GM12878 (cell line): ENCODE data around the gene KIF26A. TPM values are rescaled to one million over a fixed set of nuclear protein-coding genes. Genes with fewer than 3 reads are reported as not detected.

ENCODE experiments used
- ATAC-seq: fragments of 200-7000 bp; cut with Tn5 transposase; 3 replicates; pipeline ENCODE4 v1.9.1; 2020; ENCODE audit warnings: mild to moderate bottlenecking, moderate library complexity
- BruUV-seq: library from RNA; stranded (reverse); fragments of 400-500 nt; replicated peaks from 2 replicates; lab custom pipeline; 2021; lab: Mats Ljungman, UMichigan
- CTCF ChIA-PET: fragments of 300-600 bp; sonication (Branson Sonifier 250); formaldehyde crosslinking; extraction: SDS; loops from one replicate; lab custom pipeline; 2021; ENCODE audit warnings: inconsistent platforms; lab: Yijun Ruan, JAX
- POLR2A ChIA-PET: fragments of 350-600 bp; formaldehyde crosslinking; extraction: SDS; loops from one replicate; lab custom pipeline; 2021; ENCODE audit warnings: inconsistent platforms; lab: Charles Lee
- RAD21 ChIA-PET: fragments of 300-600 bp; sonication (Branson Sonifier 250); formaldehyde crosslinking; loops from one replicate; lab custom pipeline; 2023; ENCODE audit warnings: antibody characterized with exemption; ENCODE audit not compliant: unreplicated experiment; lab: Charles Lee
- SMC1A ChIA-PET: fragments of 300-600 bp; sonication (Branson Sonifier 250); formaldehyde crosslinking; loops from one replicate; lab custom pipeline; 2023; ENCODE audit not compliant: unreplicated experiment, uncharacterized antibody; lab: Charles Lee
- DNase-seq: peaks from one replicate; pipeline ENCODE4 v3.0.0-alpha.2; 2011; ENCODE audit warnings: low read depth, low spot score
- FAIRE-seq: peaks from 3 replicates; lab custom pipeline; 2011; peaks lifted over from hg19 to GRCh38; lab: Jason Lieb, UNC
- H2AFZ ChIP-seq: 2 replicates; pipeline ENCODE4 v1.6.0; 2011; ENCODE audit warnings: low read depth, low read length, control low read depth; ENCODE audit not compliant: control insufficient read depth
- H3K27ac ChIP-seq: 2 replicates; pipeline ENCODE4 v1.5.1; 2011; ENCODE audit warnings: control low read depth; ENCODE audit not compliant: control insufficient read depth, insufficient read depth
- H3K27me3 ChIP-seq, 2 experiments: replicated peaks in 1 of 2; 2 replicates each; pipeline versions ENCODE4 v1.6.0 to v1.6.1; 2011; ENCODE audit warnings: low read length in 1 of 2; ENCODE audit not compliant: control insufficient read depth in 2 of 2, insufficient read depth in 2 of 2
- H3K36me3 ChIP-seq, 2 experiments: 2 replicates each; pipeline ENCODE4 v1.5.1; 2011; ENCODE audit warnings: low read length in 1 of 2; ENCODE audit not compliant: control insufficient read depth in 2 of 2, insufficient read depth in 2 of 2
- H3K4me1 ChIP-seq: 2 replicates; pipeline ENCODE4 v1.6.1; 2011; ENCODE audit warnings: mild to moderate bottlenecking, low read length, moderate library complexity, mixed read lengths; ENCODE audit not compliant: control insufficient read depth, insufficient read depth
- H3K4me2 ChIP-seq: 2 replicates; pipeline ENCODE4 v1.6.0; 2011; ENCODE audit warnings: control low read depth; ENCODE audit not compliant: control insufficient read depth, insufficient read depth
- H3K4me3 ChIP-seq: fragments of 200-600 bp; sonication (generic); 2 replicates; pipeline ENCODE4 v1.5.1; 2016
- H3K79me2 ChIP-seq: 2 replicates; pipeline ENCODE4 v1.6.0; 2011; ENCODE audit warnings: low read length; ENCODE audit not compliant: control insufficient read depth, insufficient read depth
- H3K9ac ChIP-seq: 2 replicates; pipeline ENCODE4 v1.8.0; 2011; ENCODE audit warnings: low read length, control low read depth, mixed read lengths; ENCODE audit not compliant: control insufficient read depth, insufficient read depth
- H3K9me3 ChIP-seq: replicated peaks from 3 replicates; pipeline ENCODE4 v1.5.1; 2011; ENCODE audit warnings: mild to moderate bottlenecking, low read length; ENCODE audit not compliant: control insufficient read depth, insufficient read depth
- H4K20me1 ChIP-seq: 2 replicates; pipeline ENCODE4 v1.6.0; 2011; ENCODE audit not compliant: control insufficient read depth, insufficient read depth
- BRCA1 ChIP-seq: IDR thresholded peaks from 2 replicates; pipeline ENCODE4 v1.6.1; 2011; ENCODE audit warnings: low read depth, low read length, improper control_type of control experiment
- CHD1 ChIP-seq: IDR thresholded peaks from 2 replicates; pipeline ENCODE4 v1.6.1; 2012; ENCODE audit warnings: low read depth, low read length, improper control_type of control experiment
- EZH2 ChIP-seq: IDR thresholded peaks from 2 replicates; pipeline ENCODE4 v1.6.1; 2012; ENCODE audit warnings: low read depth, mild to moderate bottlenecking, control low read depth, inconsistent platforms, low read length, borderline replicate concordance; ENCODE audit not compliant: control insufficient read depth
- GATAD2B ChIP-seq: fragments of 450-650 bp; conservative IDR thresholded peaks from 2 replicates; pipeline ENCODE4 v1.6.1; 2017; ENCODE audit warnings: low read depth, mild to moderate bottlenecking, moderate library complexity
- JUNB ChIP-seq: IDR thresholded peaks from 2 replicates; pipeline ENCODE4 v1.6.1; 2016; ENCODE audit warnings: antibody characterized with exemption, mild to moderate bottlenecking
- KDM1A ChIP-seq: fragments of 200-600 bp; sonication (generic); IDR thresholded peaks from 2 replicates; pipeline ENCODE4 v1.6.1; 2016; ENCODE audit warnings: borderline replicate concordance
- MYC ChIP-seq: IDR thresholded peaks from 2 replicates; pipeline ENCODE4 v1.6.1; 2011; ENCODE audit warnings: mild to moderate bottlenecking, low read length, moderate library complexity, inconsistent platforms; ENCODE audit not compliant: insufficient read depth, insufficient replicate concordance, insufficient read length, severe bottlenecking
- NFXL1 ChIP-seq: fragments of 450-650 bp; IDR thresholded peaks from 2 replicates; pipeline ENCODE4 v1.6.1; 2017; ENCODE audit warnings: antibody characterized with exemption, mild to moderate bottlenecking, borderline replicate concordance
- POLR2AphosphoS5 ChIP-seq: IDR thresholded peaks from 2 replicates; pipeline ENCODE4 v1.6.1; 2011; ENCODE audit warnings: mild to moderate bottlenecking, low read length, inconsistent platforms
- RCOR1 ChIP-seq: conservative IDR thresholded peaks from 2 replicates; pipeline ENCODE4 v1.6.1; 2012; ENCODE audit warnings: low read depth, low read length, improper control_type of control experiment
- RELB ChIP-seq: fragments of 450-650 bp; IDR thresholded peaks from 2 replicates; pipeline ENCODE4 v1.6.1; 2017; ENCODE audit warnings: low read depth, mild to moderate bottlenecking, moderate library complexity
- SIN3A ChIP-seq: IDR thresholded peaks from 2 replicates; pipeline ENCODE4 v1.6.1; 2012; ENCODE audit warnings: low read depth, low read length, improper control_type of control experiment
- SKIL ChIP-seq: fragments of 450-650 bp; IDR thresholded peaks from 2 replicates; pipeline ENCODE4 v1.6.1; 2017; ENCODE audit warnings: mild to moderate bottlenecking, low read depth, inconsistent platforms; ENCODE audit not compliant: poor library complexity, severe bottlenecking
- SRF ChIP-seq, 2 experiments: IDR thresholded peaks; 2 replicates each; pipeline ENCODE4 v1.6.1; 2011; ENCODE audit warnings: low read depth in 2 of 2, low read length in 2 of 2, mild to moderate bottlenecking in 1 of 2, moderate library complexity in 1 of 2
- TBL1XR1 ChIP-seq: IDR thresholded peaks from 2 replicates; pipeline ENCODE4 v1.6.1; 2012; ENCODE audit warnings: low read depth, low read length, improper control_type of control experiment
- ZNF274 ChIP-seq: IDR thresholded peaks from one replicate; pipeline ENCODE4 v1.8.0; 2011; ENCODE audit not compliant: insufficient read length, insufficient read depth
- WGBS: methylation state at CpG from one replicate; pipeline ENCODE4 v1.1.6; 2016; ENCODE audit warnings: low lambda C conversion rate; ENCODE audit not compliant: insufficient replicate concordance, insufficient coverage; ENCODE audit errors: missing lambda C conversion rate; 5-methylcytosine and 5-hydroxymethylcytosine counted together
- in situ Hi-C: fragments of 300-500 bp; cut with MboI; formaldehyde crosslinking; loops from 9 replicates; pipeline ENCODE4 v1.14.3; 2018; ENCODE audit warnings: mixed read lengths
- intact Hi-C: fragments of 100-400 bp; cut with micrococcal nuclease; formaldehyde crosslinking; loops from one replicate; pipeline ENCODE4 v1.14.2; 2022; ENCODE audit not compliant: unreplicated experiment
- polyA plus RNA-seq, 11 experiments: library from polyadenylated mRNA; depleted of rRNA in 4 of 11; unstranded in 6 of 11; stranded (reverse) in 5 of 11; fragments of >200 nt; fragmentation: Nextera tagmentation in 4 of 11; fragmentation: Illumina TruSeq in 1 of 11; extraction: Ambion mirVana in 4 of 11; extraction: Trizol in 1 of 11; gene quantifications; 1 replicate in 1 of 11; 2 replicates in 10 of 11; pipeline versions ENCODE4 v1.2.1 to v1.2.3, GENCODE V29; 2011 to 2016; ENCODE audit warnings: inconsistent platforms in 2 of 11, missing spikeins in 2 of 11, low read depth in 1 of 11
- total RNA-seq, 4 experiments: library from RNA; depleted of rRNA in 3 of 4; stranded (reverse); fragments of >200 nt in 3 of 4; fragmentation: Illumina TruSeq in 1 of 4; extraction: Trizol in 1 of 4; gene quantifications; 2 replicates each; pipeline versions ENCODE4 v1.2.1 to v1.2.3, GENCODE V29; 2013 to 2021

The KIF26A gene
- total and polyA plus RNA-seq, 10 of the 15 experiments (the other 5 are each of a cell fraction or from before 2014, with no cell fraction given), result 0.05 TPM; not detected in 9

GRCh38 chr14:104228716-104229533 is 90.5 kb downstream of the KIF26A start (continued):
- TF ChIP-seq SKIL, result no peak

GRCh38 chr14:104229534-104230055 is 91.2 kb downstream of the KIF26A start:
- DNase-seq (no peak), ATAC-seq (no peak), FAIRE-seq (no peak)
- BruUV-seq, result no TSS peak
- ChIA-PET SMC1A (no interaction called here), RAD21 (no interaction called here), CTCF (no interaction called here), POLR2A (no interaction called here)
- no peak overlapping the region for H3K9ac ChIP-seq
- no peak overlapping the region for H2AFZ ChIP-seq
- H3K79me2 ChIP-seq, result no peaks in the 10 kb centered on the region
- 72% methylated on average over 23 of the region's 23 CpGs for WGBS
- no peaks in the 10 kb centered on the region; the same call in 2 of the 3 replicates for H3K9me3 ChIP-seq
- in situ Hi-C loops (no loop called here), intact Hi-C loops (no loop called here)
- no peaks in the 10 kb centered on the region for H3K27me3 ChIP-seq
- H3K4me2 ChIP-seq, result no peak overlapping the region
- no peak overlapping the region for H3K27ac ChIP-seq
- H4K20me1 ChIP-seq, result no peaks in the 10 kb centered on the region
- no peak overlapping the region for H3K4me3 ChIP-seq
- H3K36me3 ChIP-seq, result no peaks in the 10 kb centered on the region
- no peaks in the 10 kb centered on the region for H3K4me1 ChIP-seq
- TF ChIP-seq MYC (no peak), JUNB (no peak), RCOR1 (no peak), POLR2AphosphoS5 (no peak), ZNF274 (no peak), NFXL1 (no peak), SKIL (no peak), GATAD2B (no peak), TBL1XR1 (no peak), RELB (no peak), CHD1 (no peak), BRCA1 (no peak), KDM1A (no peak), SRF (IDR thresholded peaks at IDR 0.05; ENCODE audit: low read depth in 2 of 2, low read length in 2 of 2) (no peak), EZH2 (no peak), SIN3A (no peak)
